ENCODE data around the gene PTPRE.

GRCh38 chr10:127995939-127996338 lies 89.0 kb downstream of the PTPRE start:
- TF ChIP-seq GATA3 (IDR thresholded peaks at IDR 0.05; ENCODE audit: low read depth, low read length) (no peak), GATA2 (IDR thresholded peaks at IDR 0.05; ENCODE audit: low read depth, low read length) (no peak)

Data from SH-SY5Y (cell line).